Activated CD4-positive, alpha-beta T cell treated with anti-CD3 and anti-CD28 coated beads, Interleukin-2, amount 50 U/mL, for 24 hours (primary cell): ENCODE results near the gene APLNR.
A peak's percentile ranks its signal among the peaks of the same experiment; 100 is the strongest.
"Not testable (repeated sequence)": the region's sequence is repeated elsewhere in the genome, so short reads cannot be mapped to it uniquely, and the experiment has no call there.

Source experiments
- DNase-seq, 2 donors: peaks; one replicate each; pipeline ENCODE4 v3.0.0-alpha.2; 2020; ENCODE audit warnings: low read depth in 1 of 2, low spot score in 1 of 2

The APLNR gene

DNA sequence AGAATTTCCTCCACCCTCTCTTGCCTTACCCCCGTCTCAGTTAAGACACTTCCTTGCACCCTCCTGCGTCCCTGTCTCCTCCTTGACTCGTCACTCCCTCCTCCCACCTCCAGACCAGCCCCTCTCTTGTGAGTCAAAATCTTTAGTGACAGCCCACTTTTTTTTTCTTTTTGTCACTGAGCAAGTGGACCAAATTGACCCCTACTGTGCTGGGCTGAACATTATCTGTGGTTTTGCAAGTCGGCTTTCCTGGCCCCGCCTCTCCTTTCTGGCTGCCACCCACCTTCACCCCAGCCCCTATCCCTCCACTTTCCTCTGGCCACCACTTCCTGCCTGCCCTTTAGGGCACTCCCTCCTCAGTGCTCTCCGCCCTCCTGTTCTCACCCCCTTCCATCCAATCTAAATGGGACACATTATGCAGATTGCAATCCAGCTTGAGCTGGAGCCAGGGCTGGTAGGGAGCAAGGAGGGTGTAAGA, at the start of gene APLNR:
Gene APLNR, minus strand, starts transcription at position 47 of the 478 bp plus-strand sequence. CDS start 246 bp downstream, outside the sequence.
- DNase-seq = no peak

DNA sequence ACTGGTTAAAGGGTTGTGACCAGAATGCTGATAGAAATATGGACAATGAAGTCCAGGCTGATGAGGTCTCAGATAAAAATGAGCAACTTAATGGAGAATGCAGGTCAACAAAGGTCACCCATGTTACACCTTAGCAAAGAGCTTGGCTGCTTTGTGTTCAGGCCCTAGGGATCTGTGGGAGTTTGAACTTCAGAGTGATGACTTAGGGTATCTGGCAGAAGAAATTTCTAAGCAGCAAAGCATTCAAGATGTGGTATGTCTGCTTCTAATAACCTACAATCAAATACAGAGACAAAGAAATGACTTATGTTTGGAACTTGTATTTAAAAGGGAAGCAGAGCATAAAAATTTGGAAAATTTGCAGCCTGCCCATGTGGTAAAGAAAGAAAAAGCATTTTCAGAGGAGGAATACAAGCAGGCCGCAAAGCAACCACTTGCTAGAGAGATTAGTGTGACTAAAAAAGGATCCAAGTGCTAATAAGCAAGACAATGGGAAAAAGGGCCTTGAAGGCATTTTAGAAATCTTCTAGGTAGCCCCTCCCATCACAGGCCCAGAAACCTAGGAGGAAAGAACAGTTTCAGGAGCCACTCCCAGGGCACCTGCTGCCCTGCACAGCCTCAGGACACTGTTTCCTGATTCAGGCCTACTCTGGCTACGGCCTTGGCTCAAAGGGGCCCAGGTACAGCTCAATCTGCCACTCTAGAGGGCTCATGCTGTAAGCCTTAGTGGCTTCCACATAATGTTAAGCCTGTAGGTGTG, 46.4 kb upstream of the APLNR start:
- no peak for DNase-seq

DNA sequence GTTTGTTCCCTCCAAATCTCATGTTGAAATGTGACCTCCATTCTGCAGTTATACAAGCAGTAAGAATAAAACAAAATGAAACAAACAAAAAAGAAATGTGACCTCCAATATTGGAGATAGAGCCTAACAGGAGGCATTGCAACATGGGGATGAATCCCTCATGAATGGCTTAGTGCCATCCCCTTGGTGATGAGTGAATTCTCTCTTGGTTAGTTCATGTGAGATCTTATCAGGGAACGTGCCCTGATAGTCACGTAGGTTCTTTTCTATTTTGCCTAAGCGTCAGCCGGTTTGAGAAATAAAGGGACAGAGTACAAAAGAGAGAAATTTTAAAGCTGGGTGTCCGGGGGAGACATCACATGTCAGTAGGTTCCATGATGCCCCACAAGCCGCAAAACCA, 44.5 kb upstream of the APLNR start:
- not testable (repeated sequence) for DNase-seq

DNA sequence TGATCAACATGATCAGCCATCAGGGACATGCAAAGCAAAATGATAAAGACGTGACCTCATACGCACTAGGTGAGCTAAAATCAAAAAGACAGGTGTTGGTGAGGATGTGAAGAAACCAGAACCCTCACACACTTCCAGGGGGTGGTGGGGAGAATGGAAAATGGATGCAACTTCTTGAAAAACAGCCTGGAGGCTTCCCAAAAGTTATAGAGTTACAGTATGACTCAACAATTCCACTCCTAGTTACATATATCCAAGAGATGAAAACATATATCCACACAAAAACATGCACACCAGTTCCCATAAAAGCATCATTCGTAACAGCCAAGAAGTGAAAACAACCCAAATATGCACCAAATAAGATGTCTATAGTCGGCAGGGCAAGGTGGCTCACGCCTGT, 42.1 kb upstream of the APLNR start:
- DNase-seq = no peak

GRCh38 chr11:57278721-57279095, 41.7 kb upstream of the APLNR start:
- DNase-seq = no peak

- DNase-seq = peak; percentile 4 to 7
Measured at GRCh38 chr11:57277845-57278720, 41.0 kb upstream of the APLNR start.

DNA sequence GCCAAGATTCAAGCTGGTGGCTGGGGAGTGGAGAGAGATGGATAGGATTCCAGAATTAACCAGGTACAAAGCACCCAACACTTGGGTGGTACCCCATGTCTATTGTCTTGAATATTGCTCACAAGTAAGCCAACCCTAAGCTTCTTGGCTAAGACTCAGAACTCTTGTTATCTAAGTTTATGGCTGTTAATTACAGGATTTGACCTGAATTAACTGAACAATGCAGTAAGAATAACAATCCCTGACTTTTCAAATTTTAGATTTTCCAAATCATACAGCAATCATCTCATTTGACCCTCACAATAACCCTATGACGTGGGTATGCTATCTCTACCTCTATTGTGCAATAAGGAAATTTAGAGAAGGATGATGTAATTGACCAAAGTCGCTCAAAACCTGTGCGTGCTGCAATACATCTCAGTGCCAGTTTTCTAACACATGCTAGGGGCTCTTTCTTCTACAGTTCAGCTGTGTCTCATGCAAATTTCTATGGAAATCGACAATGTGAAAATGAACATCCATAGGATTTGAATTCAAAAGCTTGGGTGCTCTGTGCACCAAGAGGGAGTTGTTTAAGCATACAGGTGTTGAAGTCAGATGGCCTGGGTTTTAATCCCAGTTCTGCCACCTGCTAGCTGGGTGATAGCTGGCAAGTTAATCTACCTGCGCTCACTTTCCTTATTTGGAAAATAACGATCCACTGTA, 40.1 kb upstream of the APLNR start:
- DNase-seq = no peak

- no peak for DNase-seq
Measured at GRCh38 chr11:57276169-57276970, 39.3 kb upstream of the APLNR start.

- no peak for DNase-seq
Measured at GRCh38 chr11:57275582-57275981, 38.5 kb upstream of the APLNR start.

DNA sequence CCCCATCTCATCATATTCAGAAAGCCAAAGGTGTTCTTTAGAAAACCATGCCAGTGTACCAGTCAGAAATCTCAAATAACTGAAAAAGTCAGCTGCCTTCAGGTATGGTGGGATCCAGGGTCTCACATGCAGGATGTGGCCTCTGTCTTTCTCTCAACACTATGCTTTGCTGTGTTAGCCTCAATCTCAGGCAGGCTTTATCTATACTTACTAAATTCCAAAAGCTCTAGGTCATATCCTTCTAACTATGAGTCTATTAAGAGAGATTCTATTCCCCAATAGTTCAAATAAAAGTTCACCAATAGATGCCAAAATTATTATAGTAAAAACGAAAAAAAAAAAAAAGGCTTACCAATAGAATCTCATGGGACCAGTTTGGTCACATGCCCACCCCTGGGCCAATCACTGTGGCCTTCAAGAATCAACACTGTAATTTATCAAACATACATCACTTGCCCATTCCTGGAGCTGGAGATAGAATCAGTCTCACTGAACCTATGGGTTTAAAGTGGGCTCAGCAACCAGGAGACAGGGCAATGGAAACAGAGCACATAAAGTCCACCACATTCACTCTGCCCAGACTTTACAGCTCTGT, 38.0 kb upstream of the APLNR start:
- DNase-seq = no peak

- DNase-seq = no peak
Measured at GRCh38 chr11:57273448-57274058, 36.5 kb upstream of the APLNR start.

DNA sequence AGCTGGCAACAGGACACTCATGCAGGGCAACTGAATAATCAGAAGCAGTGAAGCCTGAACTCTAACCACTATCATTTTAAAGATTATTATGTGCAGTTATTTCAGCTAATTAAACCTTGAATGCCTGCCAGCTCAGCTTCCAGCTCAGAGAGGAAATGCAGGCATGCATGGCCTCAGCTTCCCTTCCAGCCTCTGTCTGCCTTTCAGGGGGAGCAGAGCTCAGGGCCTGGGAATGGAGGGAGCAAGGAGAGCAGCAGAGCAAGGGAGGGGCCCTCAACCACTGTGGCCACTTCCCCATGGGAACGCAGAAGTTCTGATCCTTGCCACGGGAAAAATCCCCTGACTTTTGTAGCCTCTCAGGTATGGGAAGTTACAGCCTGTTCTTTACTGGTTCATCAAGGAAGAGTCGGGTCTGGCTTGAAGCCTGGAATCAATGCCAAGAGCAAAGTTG, 32.5 kb upstream of the APLNR start:
- DNase-seq = no peak

- DNase-seq = no peak
Measured at GRCh38 chr11:57266157-57266556, 29.1 kb upstream of the APLNR start.

GRCh38 chr11:57263351-57263750, 26.3 kb upstream of the APLNR start:
- no peak for DNase-seq

- no peak for DNase-seq
Measured at GRCh38 chr11:57262157-57262556, 25.1 kb upstream of the APLNR start.

DNA sequence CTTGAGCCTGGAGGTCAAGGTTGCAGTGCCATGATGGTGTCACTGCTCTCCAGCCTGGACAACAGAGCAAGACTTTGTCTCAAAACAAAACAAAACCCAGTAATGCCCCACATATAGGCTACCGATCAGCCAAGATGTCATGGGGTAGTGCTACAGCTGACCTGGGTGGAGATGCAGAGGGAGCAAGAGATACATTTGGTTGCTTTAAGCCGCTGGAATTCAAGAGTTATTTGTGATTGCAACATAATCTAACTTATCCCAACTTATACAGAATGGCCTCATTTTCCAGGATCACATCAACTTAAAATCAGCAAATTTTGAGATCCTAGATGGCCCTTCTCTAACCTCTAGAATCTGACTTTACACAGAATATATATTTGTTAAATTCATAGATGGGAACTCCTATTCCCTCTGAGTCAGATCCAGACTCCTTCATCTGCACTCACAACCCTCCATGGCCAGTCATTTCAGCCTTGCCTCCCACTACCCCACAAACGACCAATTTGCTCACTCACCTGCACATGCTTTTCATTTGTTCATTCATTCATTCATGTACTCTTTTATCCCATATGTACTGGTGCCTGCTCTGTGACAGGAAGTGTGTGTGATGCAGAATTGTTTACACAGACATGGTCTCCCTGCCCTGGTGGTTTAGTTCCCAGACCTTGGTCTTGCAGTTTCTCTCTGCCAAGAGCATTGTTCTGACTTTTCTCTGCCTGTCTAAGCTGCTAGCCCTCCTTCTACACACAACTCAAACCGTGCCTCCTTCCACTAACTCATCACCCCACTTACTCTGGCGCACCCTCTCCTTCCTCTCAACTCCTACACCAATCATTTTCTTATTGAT, 24.1 kb upstream of the APLNR start:
- no peak for DNase-seq

- DNase-seq = no peak
Measured at GRCh38 chr11:57256119-57256518, 19.1 kb upstream of the APLNR start.

GRCh38 chr11:57255618-57256017, 18.6 kb upstream of the APLNR start:
- DNase-seq = no peak

- no peak for DNase-seq
Measured at GRCh38 chr11:57254631-57255030, 17.6 kb upstream of the APLNR start.
